IMR-90 (cell line): Measurements from ENCODE around the gene LENEP. TPM values are rescaled to one million over a fixed set of nuclear protein-coding genes. Genes with fewer than 3 reads are reported as not detected.

Experiments used
- ATAC-seq: fragments of 200-7000 bp; cut with Tn5 transposase; 2 replicates; pipeline ENCODE4 v1.9.1; 2020; ENCODE audit warnings: low read depth, mild to moderate bottlenecking, moderate library complexity
- BruUV-seq: library from RNA; stranded (reverse); fragments of 400-500 nt; replicated peaks from 2 replicates; lab custom pipeline; 2021; lab: Mats Ljungman, UMichigan
- CTCF ChIA-PET: fragments of 300-600 bp; formaldehyde crosslinking; extraction: SDS; loops from one replicate; lab custom pipeline; 2021; ENCODE audit warnings: antibody characterized with exemption; lab: Yijun Ruan, JAX
- POLR2A ChIA-PET: fragments of 300-600 bp; sonication (Branson Sonifier 250); formaldehyde crosslinking; loops from one replicate; lab custom pipeline; 2022; ENCODE audit warnings: antibody characterized with exemption; ENCODE audit not compliant: unreplicated experiment; lab: Charles Lee
- DNase-seq: peaks from one replicate; pipeline ENCODE4 v3.0.0; 2013
- H2AFZ ChIP-seq: replicated peaks from 2 replicates; pipeline ENCODE3; 2013; ENCODE audit warnings: low read length, mild to moderate bottlenecking; ENCODE audit not compliant: poor library complexity
- H2AK5ac ChIP-seq: 2 replicates; pipeline ENCODE4 v1.6.1; 2013; ENCODE audit warnings: low read depth, low read length, inconsistent platforms
- H2AK9ac ChIP-seq: replicated peaks from 2 replicates; pipeline ENCODE3; 2013; ENCODE audit warnings: mild to moderate bottlenecking, low read depth, low read length, moderate library complexity; ENCODE audit not compliant: poor library complexity
- H2BK120ac ChIP-seq: 2 replicates; pipeline ENCODE4 v1.6.1; 2013; ENCODE audit warnings: low read depth, low read length, inconsistent platforms
- H2BK15ac ChIP-seq: 3 replicates; pipeline ENCODE4 v1.6.1; 2013; ENCODE audit warnings: low read depth, low read length, inconsistent platforms
- H2BK20ac ChIP-seq: 2 replicates; pipeline ENCODE4 v1.6.1; 2013; ENCODE audit warnings: low read depth, mild to moderate bottlenecking, inconsistent platforms, low read length, moderate library complexity
- H2BK5ac ChIP-seq: 2 replicates; pipeline ENCODE4 v1.6.1; 2013; ENCODE audit warnings: mild to moderate bottlenecking, low read depth, low read length, inconsistent platforms; ENCODE audit not compliant: poor library complexity, severe bottlenecking
- H3K14ac ChIP-seq: replicated peaks from 2 replicates; pipeline ENCODE4 v1.6.1; 2013; ENCODE audit warnings: low read depth, low read length, inconsistent platforms
- H3K18ac ChIP-seq: 2 replicates; pipeline ENCODE4 v1.6.1; 2013; ENCODE audit warnings: low read depth, low read length, control low read depth
- H3K23ac ChIP-seq: 2 replicates; pipeline ENCODE4 v1.6.1; 2013; ENCODE audit warnings: low read depth, low read length, inconsistent platforms
- H3K27ac ChIP-seq: 2 replicates; pipeline ENCODE4 v1.5.1; 2013; ENCODE audit warnings: mild to moderate bottlenecking, control low read depth, low read length; ENCODE audit not compliant: insufficient read depth
- H3K27me3 ChIP-seq: 2 replicates; pipeline ENCODE4 v1.6.1; 2013; ENCODE audit warnings: low read length; ENCODE audit not compliant: control insufficient read depth, insufficient read depth
- H3K36me3 ChIP-seq: 2 replicates; pipeline ENCODE4 v1.6.1; 2013; ENCODE audit warnings: low read length, mixed read lengths; ENCODE audit not compliant: control insufficient read depth, insufficient read depth
- H3K4ac ChIP-seq: 2 replicates; pipeline ENCODE4 v1.6.1; 2013; ENCODE audit warnings: low read depth, low read length, inconsistent platforms
- H3K4me1 ChIP-seq: 2 replicates; pipeline ENCODE4 v1.6.1; 2013; ENCODE audit warnings: low read length, mixed read lengths; ENCODE audit not compliant: control insufficient read depth, insufficient read depth
- H3K4me2 ChIP-seq: 2 replicates; pipeline ENCODE4 v1.6.1; 2013; ENCODE audit warnings: low read depth, mild to moderate bottlenecking, control low read depth, low read length, moderate library complexity
- H3K4me3 ChIP-seq: 2 replicates; pipeline ENCODE4 v1.5.1; 2013; ENCODE audit warnings: low read depth, mild to moderate bottlenecking, control low read depth, low read length, moderate library complexity; ENCODE audit not compliant: insufficient read depth
- H3K56ac ChIP-seq: 2 replicates; pipeline ENCODE4 v1.6.1; 2013; ENCODE audit warnings: low read length, inconsistent platforms; ENCODE audit not compliant: insufficient read depth; ENCODE audit errors: extremely low read depth
- H3K79me1 ChIP-seq, 2 experiments: 2 replicates each; pipeline ENCODE4 v1.6.1; 2013; ENCODE audit warnings: low read length in 2 of 2, inconsistent platforms in 1 of 2, low read depth in 1 of 2
- H3K9ac ChIP-seq: 2 replicates; pipeline ENCODE4 v1.6.1; 2013; ENCODE audit warnings: low read depth, low read length, control low read depth
- H3K9me1 ChIP-seq: 2 replicates; pipeline ENCODE4 v1.6.1; 2013; ENCODE audit warnings: low read length, inconsistent platforms; ENCODE audit not compliant: insufficient read depth
- H3K9me3 ChIP-seq: 2 replicates; pipeline ENCODE4 v1.6.1; 2013; ENCODE audit warnings: low read length; ENCODE audit not compliant: control insufficient read depth, insufficient read depth
- H4K20me1 ChIP-seq: 2 replicates; pipeline ENCODE4 v1.6.1; 2013; ENCODE audit warnings: low read length, inconsistent platforms; ENCODE audit not compliant: insufficient read depth
- H4K5ac ChIP-seq: 2 replicates; pipeline ENCODE4 v1.6.1; 2013; ENCODE audit warnings: mild to moderate bottlenecking, low read depth, low read length, control low read depth
- H4K8ac ChIP-seq, 2 experiments: 2 replicates each; pipeline ENCODE4 v1.6.1; 2013; ENCODE audit warnings: low read depth in 2 of 2, low read length in 2 of 2, control low read depth in 1 of 2, inconsistent platforms in 1 of 2
- H4K91ac ChIP-seq: 2 replicates; pipeline ENCODE4 v1.6.1; 2013; ENCODE audit warnings: low read depth, low read length, inconsistent platforms; ENCODE audit not compliant: insufficient read depth
- BHLHE40 ChIP-seq: fragments of 150-350 bp; IDR thresholded peaks from 2 replicates; pipeline ENCODE4 v1.6.1; 2016; ENCODE audit warnings: mild to moderate bottlenecking, low read depth, low read length
- CEBPB ChIP-seq: IDR thresholded peaks from 2 replicates; pipeline ENCODE4 v1.6.1; 2012; ENCODE audit warnings: low read depth, low read length, improper control_type of control experiment
- CHD1 ChIP-seq: IDR thresholded peaks from 2 replicates; pipeline ENCODE4 v1.6.1; 2012; ENCODE audit warnings: low read depth, low read length, improper control_type of control experiment
- FOS ChIP-seq: fragments of 150-350 bp; IDR thresholded peaks from 2 replicates; pipeline ENCODE4 v1.6.1; 2016; ENCODE audit warnings: low read depth, low read length
- MAFK ChIP-seq: IDR thresholded peaks from 2 replicates; pipeline ENCODE4 v1.6.1; 2012; ENCODE audit warnings: low read depth, low read length, improper control_type of control experiment
- MAZ ChIP-seq: IDR thresholded peaks from 2 replicates; pipeline ENCODE4 v1.6.1; 2012; ENCODE audit warnings: low read depth, mild to moderate bottlenecking, low read length, improper control_type of control experiment, moderate library complexity, borderline replicate concordance
- MXI1 ChIP-seq: IDR thresholded peaks from 2 replicates; pipeline ENCODE4 v1.6.1; 2012; ENCODE audit warnings: low read depth, mild to moderate bottlenecking, low read length, moderate library complexity, borderline replicate concordance
- NFE2L2 ChIP-seq: fragments of 150-350 bp; IDR thresholded peaks from 2 replicates; pipeline ENCODE4 v1.6.1; 2016; ENCODE audit warnings: low read depth, mild to moderate bottlenecking, low read length
- POLR2A ChIP-seq: IDR thresholded peaks from 2 replicates; pipeline ENCODE4 v1.6.1; 2012; ENCODE audit warnings: mild to moderate bottlenecking, low read depth, low read length
- RAD21 ChIP-seq: IDR thresholded peaks from 2 replicates; pipeline ENCODE4 v1.6.1; 2012; ENCODE audit warnings: low read length, improper control_type of control experiment
- RCOR1 ChIP-seq: IDR thresholded peaks from 2 replicates; pipeline ENCODE4 v1.6.1; 2012; ENCODE audit warnings: mild to moderate bottlenecking, low read length, improper control_type of control experiment; ENCODE audit not compliant: insufficient replicate concordance
- RFX5 ChIP-seq: IDR thresholded peaks from 2 replicates; pipeline ENCODE4 v1.8.0; 2012; ENCODE audit warnings: low read depth, mild to moderate bottlenecking, low read length, moderate library complexity
- WGBS, 2 experiments: methylation state at CpG; one replicate each; pipeline versions ENCODE4 v1.1.5 to v1.1.7; 2013; ENCODE audit warnings: missing lambda C conversion rate in 2 of 2; ENCODE audit not compliant: insufficient read length in 1 of 2; ENCODE audit errors: extremely low coverage in 2 of 2; 5-methylcytosine and 5-hydroxymethylcytosine counted together
- dilution Hi-C: fragments of 300-500 bp; cut with HindIII; formaldehyde crosslinking; loops from one replicate; pipeline ENCODE4 v1.14.3; 2018; ENCODE audit warnings: low sequenced_read_pairs; ENCODE audit not compliant: unreplicated experiment
- in situ Hi-C: fragments of 300-500 bp; cut with MboI; formaldehyde crosslinking; loops from 3 replicates; pipeline ENCODE4 v1.14.3; 2019; ENCODE audit warnings: low sequenced_read_pairs, inconsistent platforms, mixed read lengths
- intact Hi-C: fragments of 100-400 bp; cut with micrococcal nuclease; formaldehyde crosslinking; loops from 2 replicates; pipeline ENCODE4 v1.10.0; 2022
- polyA plus RNA-seq, 3 experiments: library from polyadenylated mRNA; depleted of rRNA; stranded (reverse); fragments of >200 nt; gene quantifications; 2 replicates each; pipeline ENCODE4 v1.2.3, GENCODE V29; 2012; ENCODE audit warnings: low replicate concordance in 1 of 3
- total RNA-seq: library from RNA; depleted of rRNA; stranded (reverse); fragments of >200 nt; gene quantifications from 2 replicates; pipeline ENCODE4 v1.2.3, GENCODE V29; 2012
- TF ChIP-seq, protein P1 (sequence below): fragments of 150-350 bp; IDR thresholded peaks from 2 replicates; pipeline ENCODE4 v1.6.1; 2017; ENCODE audit warnings: mild to moderate bottlenecking, antibody characterized with exemption, low read length, low read depth
- TF ChIP-seq, protein P2 (sequence below): conservative IDR thresholded peaks from 2 replicates; pipeline ENCODE4 v1.5.1; 2012; ENCODE audit warnings: mild to moderate bottlenecking, low read depth, low read length, improper control_type of control experiment

The LENEP gene
- total and polyA plus RNA-seq, 2 of the 4 experiments (the other 2 are of a cell fraction), result not detected

- Histone ChIP-seq H3K4ac (peak overlapping the region; percentile 99; the same call in 1 of the 2 replicates), H3K23ac (no peak overlapping the region; the same call in 1 of the 2 replicates), H3K14ac (no peak overlapping the region), H3K36me3 (peaks cover 2% of the 10 kb centered on the region), H2AK9ac (peak overlapping the region; percentile 99), H2BK120ac (no peak overlapping the region), H3K9me3 (no peaks in the 10 kb centered on the region), H4K5ac (no peak overlapping the region), H3K4me3 (no peak overlapping the region), H3K18ac (no peak overlapping the region), H2BK5ac (peak overlapping the region; percentile 12), H3K9me1 (peaks cover 12% of the 10 kb centered on the region), H3K27me3 (no peaks in the 10 kb centered on the region), H4K8ac (peak overlapping the region in 1 of 2 experiments; percentile 92; a peak in 1 of 4 replicates), H3K56ac (no peak overlapping the region), H2AFZ (peak overlapping the region; percentile 7), H2BK15ac (no peak overlapping the region), H4K20me1 (peaks cover 4% of the 10 kb centered on the region; the same call in 1 of the 2 replicates), H3K9ac (no peak overlapping the region), H3K27ac (no peak overlapping the region), H2BK20ac (no peak overlapping the region), H2AK5ac (peak overlapping the region; percentile 99), H3K4me2 (no peak overlapping the region), H4K91ac (peak overlapping the region; percentile 98; the same call in 1 of the 2 replicates), H3K4me1 (peaks cover 13% of the 10 kb centered on the region), H3K79me1 (peaks cover 14 to 67% of the 10 kb centered on the region in 2 experiments)
- DNase-seq (no peak), ATAC-seq (no peak)
- ChIA-PET CTCF (no interaction called here), POLR2A (no interaction called here)
- dilution Hi-C loops, result no loop called here
- intact Hi-C loops, result no loop called here
- no TSS peak for BruUV-seq
- 100% methylated on average over 1 of the region's 17 CpGs; no CpG with 5 or more reads in 1 of the 2 experiments for WGBS, 2 experiments
- in situ Hi-C loops, result no loop called here
- TF ChIP-seq, protein P1, sequence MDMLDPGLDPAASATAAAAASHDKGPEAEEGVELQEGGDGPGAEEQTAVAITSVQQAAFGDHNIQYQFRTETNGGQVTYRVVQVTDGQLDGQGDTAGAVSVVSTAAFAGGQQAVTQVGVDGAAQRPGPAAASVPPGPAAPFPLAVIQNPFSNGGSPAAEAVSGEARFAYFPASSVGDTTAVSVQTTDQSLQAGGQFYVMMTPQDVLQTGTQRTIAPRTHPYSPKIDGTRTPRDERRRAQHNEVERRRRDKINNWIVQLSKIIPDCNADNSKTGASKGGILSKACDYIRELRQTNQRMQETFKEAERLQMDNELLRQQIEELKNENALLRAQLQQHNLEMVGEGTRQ, result no peak
- TF ChIP-seq NFE2L2, result no peak
- TF ChIP-seq MXI1, result no peak
- TF ChIP-seq RCOR1, result no peak
- no peak for TF ChIP-seq CEBPB
- TF ChIP-seq MAZ, result no peak
- TF ChIP-seq FOS, result no peak
- TF ChIP-seq MAFK, result no peak
- no peak for TF ChIP-seq CHD1
- no peak for TF ChIP-seq RAD21
- no peak for TF ChIP-seq BHLHE40
- TF ChIP-seq RFX5, result no peak
- TF ChIP-seq, protein P2, sequence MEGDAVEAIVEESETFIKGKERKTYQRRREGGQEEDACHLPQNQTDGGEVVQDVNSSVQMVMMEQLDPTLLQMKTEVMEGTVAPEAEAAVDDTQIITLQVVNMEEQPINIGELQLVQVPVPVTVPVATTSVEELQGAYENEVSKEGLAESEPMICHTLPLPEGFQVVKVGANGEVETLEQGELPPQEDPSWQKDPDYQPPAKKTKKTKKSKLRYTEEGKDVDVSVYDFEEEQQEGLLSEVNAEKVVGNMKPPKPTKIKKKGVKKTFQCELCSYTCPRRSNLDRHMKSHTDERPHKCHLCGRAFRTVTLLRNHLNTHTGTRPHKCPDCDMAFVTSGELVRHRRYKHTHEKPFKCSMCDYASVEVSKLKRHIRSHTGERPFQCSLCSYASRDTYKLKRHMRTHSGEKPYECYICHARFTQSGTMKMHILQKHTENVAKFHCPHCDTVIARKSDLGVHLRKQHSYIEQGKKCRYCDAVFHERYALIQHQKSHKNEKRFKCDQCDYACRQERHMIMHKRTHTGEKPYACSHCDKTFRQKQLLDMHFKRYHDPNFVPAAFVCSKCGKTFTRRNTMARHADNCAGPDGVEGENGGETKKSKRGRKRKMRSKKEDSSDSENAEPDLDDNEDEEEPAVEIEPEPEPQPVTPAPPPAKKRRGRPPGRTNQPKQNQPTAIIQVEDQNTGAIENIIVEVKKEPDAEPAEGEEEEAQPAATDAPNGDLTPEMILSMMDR, result no peak
- TF ChIP-seq POLR2A, result no peak
These were observed 12.0 kb downstream of the LENEP start for GRCh38 chr1:155005076-155006011.
